ENCODE measurements around the gene ALCAM. TPM values are rescaled to one million over a fixed set of nuclear protein-coding genes. Genes with fewer than 3 reads are reported as not detected.
"Not testable (repeated sequence)": the region's sequence is repeated elsewhere in the genome, so short reads cannot be mapped to it uniquely, and the experiment has no call there.

Gene ALCAM
- polyA plus RNA-seq, 3 donors: 2.9 to 14.6 (median 3.6) TPM

DNA sequence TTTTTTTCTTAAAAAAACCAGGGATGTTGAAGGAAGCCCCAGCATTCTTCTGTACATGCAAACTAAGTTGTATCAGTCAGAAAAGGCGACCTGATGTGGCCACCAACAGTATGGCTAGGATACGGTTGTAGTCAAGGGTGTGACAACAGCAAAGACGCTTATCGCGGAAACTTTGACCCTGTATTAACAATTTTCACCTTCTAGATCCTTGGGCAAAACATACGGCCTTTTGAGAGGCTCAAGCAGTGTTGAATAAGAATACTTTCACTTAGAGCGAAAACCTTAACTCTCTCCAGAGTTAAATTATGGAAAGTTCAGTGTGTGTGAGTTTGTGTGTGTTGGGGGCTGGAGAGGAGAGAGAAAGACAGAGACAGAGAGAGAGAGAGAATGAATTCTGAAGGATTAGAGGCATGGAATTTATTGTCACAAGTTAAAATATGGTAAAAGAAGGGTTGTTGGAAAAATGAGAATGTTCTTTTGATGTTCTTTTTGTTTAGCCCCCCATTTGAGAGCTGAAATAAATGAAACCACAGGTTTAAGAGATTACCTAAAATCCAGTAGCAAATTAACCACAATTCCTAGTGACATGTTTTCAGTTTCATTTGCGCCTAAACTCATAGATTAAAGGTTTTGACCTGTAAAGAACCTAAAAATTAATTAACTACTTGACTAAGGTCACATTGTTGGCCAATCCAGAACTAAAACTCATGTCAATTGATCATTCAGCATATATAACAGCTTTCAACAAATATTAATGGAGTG is 9.2 kb downstream of the ALCAM start:
- WGBS, 3 donors: 90 to 94% (median 93%) methylated on average over 8 of the region's 8 CpGs
- H3K27ac ChIP-seq (ENCODE audit: low read depth, low read length): no peak overlapping the region

GRCh38 chr3:105377716-105378115 is 11.0 kb downstream of the ALCAM start:
- no peak overlapping the region for H3K27ac ChIP-seq (ENCODE audit: low read depth, low read length)
- WGBS, 3 donors: 83 to 91% (median 90%) methylated on average over 2 of the region's 2 CpGs

DNA sequence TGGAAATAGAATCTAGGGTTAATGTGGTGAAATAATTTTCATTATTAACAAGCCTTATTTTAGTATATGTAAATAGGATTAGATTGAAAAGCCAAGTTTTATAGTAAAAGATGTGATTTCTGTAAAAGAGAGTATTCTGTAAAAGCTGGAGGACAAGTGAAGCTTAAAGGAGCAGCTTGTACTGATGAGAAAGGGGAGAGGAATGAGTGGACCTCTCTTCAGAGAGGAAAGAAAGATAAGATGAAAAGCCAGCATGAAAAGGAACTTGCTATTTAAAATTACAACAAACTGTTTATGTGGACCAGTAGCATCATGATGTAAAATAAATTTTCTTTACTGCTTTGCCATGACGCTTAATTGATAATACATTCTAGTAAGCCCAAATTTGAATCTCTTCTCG is 18.5 kb downstream of the ALCAM start:
- 90 to 97% (median 95%) methylated on average over 2 of the region's 2 CpGs for WGBS, 3 donors

DNA sequence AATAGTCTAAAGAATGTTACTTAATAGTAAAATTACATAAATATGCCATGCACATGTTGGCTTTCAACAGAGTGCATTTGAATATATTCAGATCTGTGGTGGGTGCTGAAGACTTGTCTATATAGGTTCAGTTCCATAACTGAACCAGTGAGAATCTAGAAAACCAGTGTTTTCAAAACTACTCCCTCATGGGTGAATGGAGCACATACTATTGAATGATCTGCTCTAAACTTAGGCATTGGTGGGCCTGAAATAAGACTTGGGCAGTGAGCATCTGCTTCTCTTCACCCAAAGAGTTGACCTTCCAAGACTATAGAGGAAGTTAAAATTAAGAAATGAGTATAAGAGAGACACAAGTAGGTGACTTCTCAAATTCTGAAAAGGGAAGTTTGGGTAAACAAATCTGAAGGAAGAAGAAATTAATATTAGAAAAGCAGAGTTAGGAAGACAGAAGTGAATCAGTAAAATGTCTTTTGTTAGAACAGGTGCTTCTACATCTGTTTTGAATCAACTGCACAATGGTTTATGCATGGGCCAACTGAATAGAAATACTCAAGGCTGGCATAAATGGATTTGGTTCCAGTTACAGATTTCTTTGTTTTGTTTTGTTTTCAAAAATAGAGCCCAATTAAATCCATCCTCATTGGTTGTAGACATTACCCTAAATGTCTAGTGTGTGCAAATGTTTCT is 19.3 kb downstream of the ALCAM start:
- H3K27ac ChIP-seq (ENCODE audit: low read depth, low read length): no peak overlapping the region

More for the DNA sequence above, 18.5 kb downstream of the ALCAM start:
- H3K27ac ChIP-seq (ENCODE audit: low read depth, low read length): no peak overlapping the region

DNA sequence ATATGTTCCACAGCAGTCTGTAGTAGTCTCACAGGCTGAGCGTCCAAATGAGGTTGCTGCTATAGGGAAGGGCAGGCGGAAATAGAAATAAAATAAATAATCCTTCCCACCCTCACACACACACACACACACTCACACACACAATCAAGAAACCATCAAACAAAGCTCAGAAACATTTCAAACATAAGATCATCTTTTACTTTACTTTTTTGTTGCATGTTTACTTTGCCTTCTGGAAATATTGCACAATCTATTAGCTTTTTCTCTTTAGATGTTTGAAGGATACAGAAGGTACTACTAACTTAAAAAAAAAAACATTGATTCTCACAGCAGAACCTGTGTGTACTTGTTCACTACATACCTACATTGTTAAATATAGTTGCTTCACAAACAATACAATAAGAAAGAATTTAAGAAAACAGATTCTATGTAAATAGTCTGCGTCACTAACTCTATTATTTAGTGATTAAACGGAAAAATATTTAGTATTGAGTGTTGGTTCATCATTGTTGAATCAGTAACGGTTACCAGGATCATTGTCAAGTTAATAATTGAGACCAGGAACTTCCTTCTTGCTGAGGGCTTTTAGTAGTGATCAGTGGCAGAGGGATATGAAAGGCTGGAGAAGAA is 20.5 kb downstream of the ALCAM start:
- 43 to 91% (median 81%) methylated on average over 5 of the region's 5 CpGs for WGBS, 3 donors
- H3K27ac ChIP-seq (ENCODE audit: low read depth, low read length): no peak overlapping the region

DNA sequence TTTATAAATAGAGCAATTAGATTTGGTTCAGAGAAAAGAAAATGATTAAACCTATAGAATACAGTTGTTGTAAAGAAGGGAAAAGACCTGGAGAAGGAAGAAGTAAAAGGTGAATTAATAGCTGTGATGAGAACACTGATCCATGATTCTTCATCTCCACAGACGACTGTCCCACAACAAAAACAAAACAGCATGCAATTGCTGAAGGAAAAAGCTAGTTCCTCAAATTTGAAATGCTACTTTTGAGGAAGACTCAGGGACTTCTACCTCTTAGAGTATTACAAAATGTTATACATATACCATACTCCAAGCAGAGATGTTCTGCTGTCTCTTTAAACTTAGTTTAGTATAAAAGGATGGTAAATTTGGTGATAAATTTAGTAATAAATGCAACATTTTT is 21.5 kb downstream of the ALCAM start:
- no peak overlapping the region for H3K27ac ChIP-seq (ENCODE audit: low read depth, low read length)
- WGBS, 3 donors: 27 to 58% (median 47%) methylated on average over 1 of the region's 1 CpG

- 94 to 100% (median 98%) methylated on average over 1 of the region's 1 CpG for WGBS, 3 donors
- not testable (repeated sequence) for H3K27ac ChIP-seq (ENCODE audit: low read depth, low read length)
Measured at GRCh38 chr3:105389759-105390158, 23.1 kb downstream of the ALCAM start.

DNA sequence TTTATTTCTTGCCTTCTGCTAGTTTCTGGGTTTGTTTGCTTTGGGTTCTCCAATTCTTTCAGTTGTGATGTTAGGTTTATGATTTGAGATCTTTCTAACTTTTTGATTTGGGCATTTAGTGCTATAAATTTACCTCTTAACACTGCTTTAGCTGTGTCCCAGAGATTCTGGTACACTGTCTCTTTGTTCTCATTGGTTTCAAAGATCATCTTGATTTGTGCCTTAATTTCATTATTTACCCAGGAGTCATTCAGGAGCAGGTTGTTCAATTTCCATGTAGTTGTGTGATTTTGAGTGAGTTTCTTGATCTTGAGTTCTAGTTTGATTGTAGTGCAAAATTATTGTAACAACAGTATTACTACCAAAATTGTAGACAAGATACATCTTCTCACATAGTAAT is 25.9 kb downstream of the ALCAM start:
- H3K27ac ChIP-seq (ENCODE audit: low read depth, low read length): not testable (repeated sequence)

GRCh38 chr3:105394177-105394576 is 27.5 kb downstream of the ALCAM start:
- no peak overlapping the region for H3K27ac ChIP-seq (ENCODE audit: low read depth, low read length)
- WGBS, 3 donors: 83 to 91% (median 88%) methylated on average over 7 of the region's 7 CpGs

- WGBS, 3 donors: 71 to 97% (median 85%) methylated on average over 1 of the region's 1 CpG
Measured at GRCh38 chr3:105397974-105398373, 31.3 kb downstream of the ALCAM start.

DNA sequence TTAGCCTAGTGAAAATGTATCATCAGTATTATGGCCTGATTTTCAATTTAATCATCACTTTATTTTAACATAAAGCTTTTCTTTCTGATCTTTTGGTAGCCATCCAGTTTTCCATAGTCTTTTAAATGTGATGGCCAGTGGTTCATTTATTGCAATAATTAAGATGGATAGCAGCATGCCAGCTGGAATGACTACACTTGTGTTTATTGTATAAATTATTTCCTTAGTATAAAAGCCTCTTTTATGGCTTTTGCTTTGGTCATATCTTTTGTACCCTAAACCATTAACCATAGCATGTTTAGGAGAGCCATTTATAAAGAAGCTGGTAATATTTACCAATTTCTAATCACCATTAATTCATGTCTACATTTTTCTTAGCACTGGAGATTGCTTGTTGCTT is 31.7 kb downstream of the ALCAM start:
- no peak overlapping the region for H3K27ac ChIP-seq (ENCODE audit: low read depth, low read length)

More at GRCh38 chr3:105397974-105398373, 31.3 kb downstream of the ALCAM start:
- H3K27ac ChIP-seq (ENCODE audit: low read depth, low read length): no peak overlapping the region

- 48 to 86% (median 78%) methylated on average over 1 of the region's 1 CpG for WGBS, 3 donors
Measured at GRCh38 chr3:105399062-105399461, 32.4 kb downstream of the ALCAM start.

DNA sequence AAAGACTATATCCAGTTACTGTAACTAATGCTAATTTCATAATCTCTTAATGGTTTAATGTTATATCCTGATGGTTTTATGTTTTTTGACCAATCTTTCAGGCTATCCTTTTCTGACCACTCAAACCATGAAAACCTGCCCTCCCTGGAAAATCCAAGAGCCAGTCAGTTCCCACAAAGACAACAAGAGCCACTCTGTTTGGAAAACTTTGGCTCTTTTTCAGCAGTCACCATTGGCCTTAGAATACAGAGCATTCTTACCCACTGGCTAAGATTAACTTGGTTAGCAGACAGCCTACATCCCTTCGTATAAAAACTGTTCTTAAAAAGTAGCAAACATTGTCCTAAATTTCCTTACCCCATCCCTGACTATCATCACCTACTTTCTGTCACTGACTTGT is 32.9 kb downstream of the ALCAM start:
- no peak overlapping the region for H3K27ac ChIP-seq (ENCODE audit: low read depth, low read length)
- 78 to 82% (median 82%) methylated on average over 1 of the region's 1 CpG for WGBS, 3 donors

More at GRCh38 chr3:105399062-105399461, 32.4 kb downstream of the ALCAM start:
- H3K27ac ChIP-seq (ENCODE audit: low read depth, low read length): no peak overlapping the region

DNA sequence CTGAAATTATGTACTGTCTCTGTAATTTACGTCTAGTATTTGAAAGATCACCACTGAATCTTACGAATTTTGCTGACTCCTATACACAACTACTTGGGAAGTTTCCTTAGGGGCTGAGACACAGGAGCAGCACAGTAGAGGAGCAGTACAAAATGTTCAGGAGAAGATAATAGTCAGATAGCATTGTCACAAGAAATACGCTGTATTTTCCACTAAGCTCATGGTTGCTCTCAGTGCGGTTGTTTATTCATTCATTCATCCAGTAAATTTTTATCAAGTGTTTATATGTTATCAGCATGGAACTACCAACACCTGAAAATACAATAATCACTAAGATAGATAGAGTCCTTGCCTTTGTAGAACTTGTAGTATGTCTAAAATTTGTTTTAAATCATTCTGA is 34.5 kb downstream of the ALCAM start:
- WGBS, 3 donors: 54 to 95% (median 90%) methylated on average over 4 of the region's 4 CpGs

GRCh38 chr3:105401691-105402149 is 35.0 kb downstream of the ALCAM start:
- 44 to 77% (median 75%) methylated on average over 2 of the region's 2 CpGs for WGBS, 3 donors
- H3K27ac ChIP-seq (ENCODE audit: low read depth, low read length): no peak overlapping the region

More for the DNA sequence above, 34.5 kb downstream of the ALCAM start:
- no peak overlapping the region for H3K27ac ChIP-seq (ENCODE audit: low read depth, low read length)

- 94 to 96% (median 95%) methylated on average over 6 of the region's 6 CpGs for WGBS, 3 donors
Measured at GRCh38 chr3:105402287-105402801, 35.6 kb downstream of the ALCAM start.

DNA sequence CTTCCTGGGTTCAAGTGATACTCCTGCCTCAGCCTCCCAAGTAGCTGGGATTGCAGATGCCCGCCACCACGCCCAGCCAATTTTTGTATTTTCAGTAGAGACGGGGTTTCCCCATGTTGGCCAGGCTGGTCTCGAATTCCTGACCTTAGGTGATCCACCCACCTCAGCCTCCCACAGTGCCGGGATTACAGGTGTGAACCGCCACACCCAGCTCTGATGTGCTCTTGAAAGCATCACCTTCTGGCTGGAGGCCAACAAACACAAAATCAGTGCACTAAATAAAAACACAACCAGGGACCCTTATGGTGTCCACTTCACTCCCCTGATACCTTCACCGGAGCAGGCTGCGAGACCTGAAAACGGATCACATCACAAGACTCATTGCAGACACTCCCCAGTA is 36.3 kb downstream of the ALCAM start:
- WGBS, 3 donors: 88 to 99% (median 93%) methylated on average over 9 of the region's 9 CpGs
- H3K27ac ChIP-seq (ENCODE audit: low read depth, low read length): not testable (repeated sequence)

More at GRCh38 chr3:105402287-105402801, 35.6 kb downstream of the ALCAM start:
- no peak overlapping the region for H3K27ac ChIP-seq (ENCODE audit: low read depth, low read length)

DNA sequence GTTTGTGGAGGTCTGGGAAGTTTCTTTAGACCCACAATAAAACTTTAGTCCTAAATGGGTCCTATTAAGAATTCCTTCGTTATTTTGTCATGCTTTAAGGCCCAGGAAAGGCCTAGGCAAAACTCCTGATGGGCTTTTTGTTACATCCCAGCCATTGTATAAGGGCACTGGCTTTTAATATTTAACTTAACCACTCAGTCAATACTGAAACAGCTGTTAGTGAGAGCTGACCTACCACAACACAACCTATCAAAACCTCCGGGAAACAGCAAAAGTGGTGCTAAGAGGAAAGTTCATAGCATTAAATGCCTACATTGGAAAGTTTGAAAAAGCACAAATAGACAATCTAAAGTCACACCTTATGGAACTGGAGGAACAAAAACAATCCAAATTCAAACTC is 39.6 kb downstream of the ALCAM start:
- H3K27ac ChIP-seq (ENCODE audit: low read depth, low read length): no peak overlapping the region
- WGBS, 3 donors: 39 to 83% (median 56%) methylated on average over 2 of the region's 2 CpGs

DNA sequence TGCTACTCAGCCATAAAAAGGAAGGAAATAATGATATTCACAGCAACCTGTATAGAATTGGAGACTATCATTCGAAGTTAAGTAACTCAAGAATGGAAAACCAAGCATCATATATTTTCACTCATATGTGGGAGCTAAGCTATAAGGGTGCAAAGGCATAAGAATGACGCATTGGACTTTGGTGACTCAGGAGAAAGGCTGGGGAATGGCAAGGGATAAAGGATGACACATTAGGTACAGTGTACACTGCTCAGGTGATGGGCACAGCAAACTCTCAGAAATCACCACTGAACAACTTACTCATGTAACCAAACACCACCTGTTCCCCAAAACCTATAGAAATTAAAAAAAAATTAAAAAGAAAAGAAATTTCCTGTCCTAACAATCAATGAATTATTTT is 42.7 kb downstream of the ALCAM start:
- no peak overlapping the region for H3K27ac ChIP-seq (ENCODE audit: low read depth, low read length)
- 86 to 92% (median 88%) methylated on average over 2 of the region's 2 CpGs for WGBS, 3 donors

Measured in adipose tissue (tissue), 3 donors.